B cell (primary cell): Measurements from ENCODE around the gene TMEM247.

Source experiments
- CTCF ChIP-seq: fragments of 200-600 bp; IDR thresholded peaks from one replicate; pipeline ENCODE4 v1.8.0; 2022; ENCODE audit warnings: antibody characterized with exemption, mild to moderate bottlenecking
- EZH2 ChIP-seq: IDR thresholded peaks from 2 replicates; pipeline ENCODE4 v1.6.1; 2012; ENCODE audit warnings: borderline replicate concordance, low read depth, mild to moderate bottlenecking, moderate library complexity, low read length; ENCODE audit not compliant: insufficient read depth, poor library complexity, severe bottlenecking

GRCh38 chr2:46486436-46486835 lies 7.1 kb downstream of the TMEM247 start:
- TF ChIP-seq CTCF (no peak), EZH2 (no peak)
